Bladder microvascular endothelial cell (primary cell): ENCODE results near the gene CLPTM1L. TPM values are rescaled to one million over a fixed set of nuclear protein-coding genes. Genes with fewer than 3 reads are reported as not detected.

Source experiments
- total RNA-seq: library from RNA; depleted of rRNA; stranded (reverse); fragments of >200 nt; gene quantifications from 2 replicates; pipeline ENCODE4 v1.2.3, GENCODE V29; 2014

CLPTM1L gene
- 231 and 387 TPM in 2 replicates for total RNA-seq

GRCh38 chr5:1344975-1345838 lies at the start of gene CLPTM1L:
TSS of gene CLPTM1L (minus strand) at chr5:1345099. CDS start at chr5:1344841, 258 bp downstream.

GRCh38 chr5:1294835-1295649 lies 49.9 kb downstream of the CLPTM1L start, which contains the start of gene TERT:
TSS of gene TERT (minus strand) at chr5:1295068. CDS start at chr5:1294989, 79 bp downstream.

Other genes with a start within 250 kb of the CLPTM1L start
- gene SLC12A7, start 233.0 kb downstream of the CLPTM1L start, total RNA-seq: 24.0 and 68.3 TPM in 2 replicates
- not detected in 2 replicates for gene SLC6A19, start 143.5 kb downstream of the CLPTM1L start, total RNA-seq
- gene SLC6A18, start 119.7 kb downstream of the CLPTM1L start, total RNA-seq: not detected in 2 replicates
- gene TERT, start 50.0 kb downstream of the CLPTM1L start, total RNA-seq: 0.06 TPM in 1 of 2 replicates, not detected in the other
- gene SLC6A3, start 100.3 kb upstream of the CLPTM1L start, total RNA-seq: not detected in 2 replicates
- 36.6 and 37.7 TPM in 2 replicates for gene LPCAT1, start 178.9 kb upstream of the CLPTM1L start, total RNA-seq